Measurements from ENCODE around the gene KRTAP10-1.

The KRTAP10-1 gene

DNA sequence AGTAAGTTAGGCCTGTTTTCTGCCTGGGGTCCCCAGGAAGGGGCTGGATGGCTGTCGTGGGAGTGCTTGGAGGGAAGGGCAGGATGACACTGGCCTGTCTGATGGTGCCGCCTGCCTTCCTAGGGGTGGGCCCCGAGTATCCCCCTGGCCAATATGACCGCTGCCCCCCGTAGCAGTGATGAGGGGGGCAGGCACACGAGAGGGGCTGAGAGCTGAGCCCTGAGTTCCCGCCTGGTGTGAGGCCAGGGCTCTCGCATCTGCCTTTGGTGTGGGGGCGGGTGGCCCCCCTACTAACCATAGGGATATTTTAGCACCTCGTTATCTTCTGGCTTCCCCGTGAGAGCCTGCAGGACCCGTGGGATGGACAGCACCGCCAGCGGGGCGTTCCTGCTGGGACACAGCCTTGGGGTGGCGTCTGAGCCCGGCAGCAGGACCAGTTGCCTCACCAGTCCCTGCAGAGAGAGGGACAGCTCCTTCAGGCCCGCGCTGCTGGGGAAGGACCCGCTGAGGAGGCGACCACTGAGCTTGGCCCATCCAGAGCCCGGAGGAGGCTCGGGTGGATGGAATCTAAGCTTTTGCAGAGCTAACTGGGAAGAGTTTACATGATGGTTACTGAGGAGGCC lies 10.4 kb downstream of the KRTAP10-1 start:
- Histone ChIP-seq H3K9me3 (ENCODE audit: low read depth, low read length) (no peaks in the 10 kb centered on the region), H3K9ac (ENCODE audit: insufficient read length) (no peak overlapping the region), H3K4me3 (no peak overlapping the region), H3K27ac (no peak overlapping the region), H3K36me3 (ENCODE audit: insufficient read depth, low read length) (peaks cover 42% of the 10 kb centered on the region)
- no peak for DNase-seq (ENCODE audit: low read depth, low spot score)
- no peak for TF ChIP-seq EZH2 (IDR thresholded peaks at IDR 0.05)
- no peak for TF ChIP-seq POLR2AphosphoS5 (IDR thresholded peaks at IDR 0.05; ENCODE audit: borderline replicate concordance, low read depth, low read length)
- TF ChIP-seq FOXP2 (optimal IDR thresholded peaks at IDR 0.05; ENCODE audit: control extremely low read depth, extremely low read length, insufficient read depth), result no peak

DNA sequence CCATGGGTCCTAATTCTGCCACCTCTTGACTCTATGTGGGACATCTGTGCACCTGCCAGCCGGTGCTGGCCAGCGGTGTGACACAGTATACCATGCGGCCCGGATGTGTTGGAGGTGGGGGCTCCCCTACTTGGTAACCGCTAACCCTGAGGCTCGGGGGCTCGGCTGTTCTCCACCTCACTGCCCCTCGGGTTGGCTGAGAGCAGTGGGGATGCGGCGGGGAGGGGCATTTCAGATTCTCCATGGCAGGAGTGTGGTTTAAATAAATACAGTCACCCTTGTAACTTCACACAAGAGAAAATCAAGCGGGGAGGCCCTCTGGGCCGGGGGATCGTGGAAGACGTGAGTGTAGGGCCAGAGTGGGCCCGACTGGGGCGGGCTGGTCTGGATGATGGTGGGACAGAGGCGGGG lies 11.0 kb downstream of the KRTAP10-1 start:
- no peak for DNase-seq (ENCODE audit: low read depth, low spot score)
- Histone ChIP-seq H3K9ac (ENCODE audit: insufficient read length) (no peak overlapping the region), H3K36me3 (ENCODE audit: insufficient read depth, low read length) (peaks cover 44% of the 10 kb centered on the region), H3K4me3 (no peak overlapping the region), H3K27ac (no peak overlapping the region), H3K9me3 (ENCODE audit: low read depth, low read length) (no peaks in the 10 kb centered on the region)
- TF ChIP-seq FOXP2 (optimal IDR thresholded peaks at IDR 0.05; ENCODE audit: control extremely low read depth, extremely low read length, insufficient read depth), result no peak
- no peak for TF ChIP-seq POLR2AphosphoS5 (IDR thresholded peaks at IDR 0.05; ENCODE audit: borderline replicate concordance, low read depth, low read length)
- TF ChIP-seq EZH2 (IDR thresholded peaks at IDR 0.05), result no peak

DNA sequence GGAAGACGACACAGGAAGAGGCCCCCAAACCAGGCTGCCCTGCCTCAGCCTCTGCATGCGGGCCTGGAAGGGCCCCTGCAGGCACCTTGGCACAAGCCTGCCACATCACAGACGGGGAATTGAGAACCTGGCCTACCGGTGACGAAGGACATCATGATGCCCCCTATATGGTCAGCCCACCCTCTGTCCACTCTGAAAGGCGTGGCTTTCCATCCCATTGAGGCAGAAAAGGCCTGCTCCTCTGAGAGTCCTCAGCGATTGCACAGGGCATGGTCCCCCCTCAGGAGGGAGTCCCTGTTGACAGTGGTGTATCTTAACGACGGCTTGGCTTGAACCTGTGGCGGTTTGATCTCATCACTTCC lies 11.4 kb downstream of the KRTAP10-1 start:
- no peak overlapping the region for H3K9ac ChIP-seq (ENCODE audit: insufficient read length)
- no peaks in the 10 kb centered on the region for H3K9me3 ChIP-seq (ENCODE audit: low read depth, low read length)
- peaks cover 48% of the 10 kb centered on the region for H3K36me3 ChIP-seq (ENCODE audit: insufficient read depth, low read length)
- no peak overlapping the region for H3K27ac ChIP-seq
- no peak for DNase-seq (ENCODE audit: low read depth, low spot score)
- TF ChIP-seq POLR2AphosphoS5 (IDR thresholded peaks at IDR 0.05; ENCODE audit: borderline replicate concordance, low read depth, low read length), result no peak
- no peak for TF ChIP-seq FOXP2 (optimal IDR thresholded peaks at IDR 0.05; ENCODE audit: control extremely low read depth, extremely low read length, insufficient read depth)
- no peak for TF ChIP-seq EZH2 (IDR thresholded peaks at IDR 0.05)
- H3K4me3 ChIP-seq, result no peak overlapping the region

DNA sequence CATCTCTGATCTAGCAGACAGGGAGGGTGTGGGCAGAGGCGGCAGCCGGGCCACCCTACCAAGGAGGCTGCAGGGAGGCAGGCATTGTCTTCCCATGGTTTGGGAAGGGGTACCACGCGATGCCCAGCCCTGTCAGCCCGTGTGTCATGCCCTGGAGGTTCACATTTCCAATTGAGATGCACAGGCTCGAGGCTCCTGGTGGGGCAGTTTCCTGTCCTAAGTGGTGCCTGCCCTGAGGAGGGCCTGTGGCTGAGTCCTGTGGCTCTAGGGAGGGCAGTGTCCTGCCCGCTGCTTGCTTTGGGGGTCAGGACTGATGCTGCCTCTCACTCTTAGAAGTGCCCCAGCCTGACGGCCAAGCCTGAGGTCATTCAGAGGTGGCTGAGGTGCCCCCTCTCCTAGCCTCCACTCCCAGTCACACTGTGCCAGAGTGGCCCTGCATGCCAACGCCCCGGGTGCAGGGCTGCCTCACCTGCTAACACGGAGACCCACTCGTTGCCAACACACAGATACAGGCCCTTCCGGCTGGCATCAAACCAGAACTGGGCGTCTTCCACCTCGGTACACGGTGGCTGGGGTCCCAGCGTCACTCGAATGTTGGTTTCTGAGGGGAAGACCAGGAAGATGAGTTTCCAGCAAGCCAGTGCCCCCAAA lies 11.9 kb downstream of the KRTAP10-1 start:
- no peak overlapping the region for H3K9ac ChIP-seq (ENCODE audit: insufficient read length)
- TF ChIP-seq EZH2 (IDR thresholded peaks at IDR 0.05) (no peak), POLR2AphosphoS5 (IDR thresholded peaks at IDR 0.05; ENCODE audit: borderline replicate concordance, low read depth, low read length) (no peak), FOXP2 (optimal IDR thresholded peaks at IDR 0.05; ENCODE audit: control extremely low read depth, extremely low read length, insufficient read depth) (no peak)
- DNase-seq (ENCODE audit: low read depth, low spot score), result no peak

DNA sequence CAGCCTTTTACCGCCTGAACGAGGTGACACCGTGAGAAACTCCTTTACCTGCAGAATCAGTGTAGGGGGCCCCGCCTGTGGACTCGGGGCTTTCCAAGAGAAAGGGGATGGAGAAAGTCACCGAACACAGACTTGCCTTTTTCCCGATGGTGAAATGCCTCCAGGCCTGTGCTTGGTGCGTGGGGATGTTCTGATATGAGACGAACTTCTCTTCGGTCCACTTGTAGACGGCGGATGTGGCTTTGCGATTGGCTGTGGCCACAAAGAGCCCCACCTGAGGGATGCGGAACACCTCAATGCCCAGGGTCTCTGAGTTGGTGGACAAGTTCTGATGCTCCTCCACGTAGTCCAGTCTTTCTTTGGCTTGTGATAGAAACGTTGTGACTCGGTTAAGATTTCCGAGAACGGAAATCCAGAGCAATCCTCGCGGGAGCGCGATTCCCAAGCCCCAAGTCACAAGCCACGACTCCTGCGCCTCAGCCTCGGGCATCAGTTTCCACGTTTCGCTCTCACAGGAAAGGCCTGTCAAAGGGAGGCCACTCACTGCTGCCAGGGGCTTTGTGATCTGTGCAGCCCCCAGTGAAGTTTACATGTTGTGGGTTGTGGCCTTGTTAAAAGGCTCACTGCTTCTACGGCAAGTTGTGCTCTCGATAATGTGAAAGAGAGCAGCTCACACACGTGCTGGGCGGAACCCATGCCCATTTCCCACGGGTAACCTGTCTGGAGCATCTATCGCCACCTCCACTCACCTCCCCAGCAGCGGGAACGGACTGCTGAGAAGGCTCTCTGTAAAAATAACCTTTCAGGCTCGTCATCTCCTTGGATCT lies 12.6 kb downstream of the KRTAP10-1 start:
- peaks cover 53% of the 10 kb centered on the region for H3K36me3 ChIP-seq (ENCODE audit: insufficient read depth, low read length)
- no peak overlapping the region for H3K27ac ChIP-seq
- no peak overlapping the region for H3K9ac ChIP-seq (ENCODE audit: insufficient read length)
- H3K9me3 ChIP-seq (ENCODE audit: low read depth, low read length), result no peaks in the 10 kb centered on the region
- H3K4me3 ChIP-seq, result no peak overlapping the region
- TF ChIP-seq POLR2AphosphoS5 (IDR thresholded peaks at IDR 0.05; ENCODE audit: borderline replicate concordance, low read depth, low read length), result no peak
- no peak for TF ChIP-seq FOXP2 (optimal IDR thresholded peaks at IDR 0.05; ENCODE audit: control extremely low read depth, extremely low read length, insufficient read depth)
- no peak for TF ChIP-seq EZH2 (IDR thresholded peaks at IDR 0.05)
- DNase-seq (ENCODE audit: low read depth, low spot score), result no peak

More for the DNA sequence above, 11.9 kb downstream of the KRTAP10-1 start:
- H3K9me3 ChIP-seq (ENCODE audit: low read depth, low read length), result no peaks in the 10 kb centered on the region
- no peak overlapping the region for H3K4me3 ChIP-seq
- H3K27ac ChIP-seq, result no peak overlapping the region
- H3K36me3 ChIP-seq (ENCODE audit: insufficient read depth, low read length), result peaks cover 53% of the 10 kb centered on the region

DNA sequence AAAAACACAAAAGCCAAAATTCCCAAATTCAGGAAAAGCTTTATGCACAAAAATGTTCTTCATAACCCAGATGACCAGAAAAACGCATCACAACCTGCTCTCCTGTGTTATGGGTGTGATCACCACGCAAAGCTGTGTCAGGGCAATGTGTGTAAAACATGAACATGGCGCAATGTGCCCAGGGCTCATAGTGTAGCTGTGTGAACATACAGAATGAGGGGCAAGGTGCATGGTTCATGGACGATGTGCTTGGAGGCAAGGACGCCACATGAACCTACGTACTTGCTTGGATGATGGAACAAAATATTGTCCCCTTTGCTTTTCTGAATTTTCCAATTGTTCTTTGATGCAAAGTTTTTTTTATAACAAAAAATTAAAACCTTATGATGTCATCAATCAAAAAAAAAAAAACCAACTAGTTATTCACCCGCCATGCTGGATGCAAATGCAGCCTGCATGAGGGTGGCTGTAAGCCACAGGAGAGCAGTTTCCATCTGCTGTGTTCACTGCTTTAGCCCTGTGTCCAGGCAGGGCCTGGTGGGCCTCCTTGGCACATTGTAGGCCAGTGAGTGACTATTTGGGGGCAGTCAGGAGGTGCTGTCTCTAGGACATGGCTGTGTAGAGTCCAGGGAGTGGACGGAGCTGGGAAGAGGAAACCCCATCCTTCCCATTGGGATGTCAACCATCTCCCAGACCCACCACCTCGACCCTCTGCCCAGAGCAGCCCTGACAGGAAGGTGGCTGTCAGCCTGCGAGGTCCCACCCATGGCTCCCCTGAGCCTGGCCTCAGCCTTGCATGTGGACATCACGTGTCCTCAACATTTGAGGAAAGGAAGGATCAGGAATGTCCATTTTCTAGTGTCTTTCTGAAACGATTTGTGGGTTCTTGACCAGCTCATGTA lies 13.6 kb downstream of the KRTAP10-1 start:
- Histone ChIP-seq H3K4me3 (no peak overlapping the region), H3K9ac (ENCODE audit: insufficient read length) (no peak overlapping the region), H3K36me3 (ENCODE audit: insufficient read depth, low read length) (peaks cover 51% of the 10 kb centered on the region), H3K9me3 (ENCODE audit: low read depth, low read length) (no peaks in the 10 kb centered on the region), H3K27ac (no peak overlapping the region)
- no peak for TF ChIP-seq POLR2AphosphoS5 (IDR thresholded peaks at IDR 0.05; ENCODE audit: borderline replicate concordance, low read depth, low read length)
- no peak for TF ChIP-seq FOXP2 (optimal IDR thresholded peaks at IDR 0.05; ENCODE audit: control extremely low read depth, extremely low read length, insufficient read depth)
- no peak for TF ChIP-seq EZH2 (IDR thresholded peaks at IDR 0.05)
- DNase-seq (ENCODE audit: low read depth, low spot score), result no peak

DNA sequence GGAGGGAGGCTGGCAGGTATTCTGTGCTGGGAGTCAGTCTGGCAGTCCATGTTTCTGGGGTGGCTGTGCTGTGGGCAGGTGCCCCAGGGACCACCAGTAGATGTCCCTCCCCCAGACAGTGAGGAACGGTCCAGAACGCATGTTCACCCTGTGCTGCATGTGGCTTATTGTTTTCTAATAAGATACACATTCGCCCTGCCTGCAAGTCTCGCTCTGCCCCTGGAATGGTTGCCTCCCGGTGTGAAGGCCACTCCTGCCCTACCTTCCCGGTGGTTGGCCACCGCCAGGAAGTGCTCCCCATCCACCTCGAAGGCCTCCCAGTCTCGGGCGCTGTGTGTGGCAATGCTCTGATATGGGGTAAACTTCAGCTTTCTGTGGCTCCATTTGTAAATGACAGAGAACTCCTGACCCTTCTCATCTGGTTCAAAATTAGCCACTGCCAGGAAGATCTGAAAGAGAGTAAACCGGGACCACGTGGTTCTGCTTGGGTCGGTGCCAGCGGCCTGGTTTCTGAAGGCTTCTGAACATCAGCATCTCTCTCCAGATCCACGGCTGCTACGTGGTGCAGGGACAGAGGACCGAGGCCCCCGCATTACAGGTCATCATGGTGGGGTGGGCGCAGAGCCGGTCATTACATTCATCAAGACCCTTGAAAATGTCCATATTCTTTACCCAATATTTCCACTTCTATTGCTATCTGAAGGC lies 14.5 kb downstream of the KRTAP10-1 start:
- Histone ChIP-seq H3K9me3 (ENCODE audit: low read depth, low read length) (no peaks in the 10 kb centered on the region), H3K27ac (no peak overlapping the region), H3K4me3 (no peak overlapping the region), H3K9ac (ENCODE audit: insufficient read length) (no peak overlapping the region), H3K36me3 (ENCODE audit: insufficient read depth, low read length) (peaks cover 51% of the 10 kb centered on the region)
- TF ChIP-seq POLR2AphosphoS5 (IDR thresholded peaks at IDR 0.05; ENCODE audit: borderline replicate concordance, low read depth, low read length) (no peak), FOXP2 (optimal IDR thresholded peaks at IDR 0.05; ENCODE audit: control extremely low read depth, extremely low read length, insufficient read depth) (no peak), EZH2 (IDR thresholded peaks at IDR 0.05) (no peak)
- no peak for DNase-seq (ENCODE audit: low read depth, low spot score)
